Measurements from ENCODE around the gene CRBN.

DNA sequence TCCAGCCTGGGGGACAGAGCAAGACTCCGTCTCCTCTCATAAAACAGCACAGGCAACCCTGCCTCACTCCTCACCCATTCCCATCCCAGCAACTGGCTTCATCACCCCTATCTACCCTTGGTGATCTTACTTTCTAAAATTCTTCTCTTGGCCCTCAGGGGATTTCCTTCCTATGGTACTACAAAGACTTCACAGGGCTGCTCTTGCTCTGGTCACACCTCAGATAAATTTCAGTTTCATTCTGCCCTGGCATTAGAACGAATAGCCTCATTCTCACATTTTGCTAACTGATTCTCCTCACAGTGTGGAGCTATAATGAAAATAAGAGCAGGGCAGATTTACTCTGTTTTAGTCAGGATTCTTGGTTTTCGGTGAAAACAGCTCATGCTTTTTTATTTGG, 22.1 kb upstream of the CRBN start:
- TF ChIP-seq EZH2 (IDR thresholded peaks at IDR 0.05; ENCODE audit: borderline replicate concordance, low read depth, low read length, severe bottlenecking) (no peak), POLR2A (IDR thresholded peaks at IDR 0.05; ENCODE audit: low read depth, low read length) (no peak), POLR2AphosphoS5 (IDR thresholded peaks at IDR 0.05; ENCODE audit: insufficient read depth, low read depth, low read length) (no peak), GATA2 (IDR thresholded peaks at IDR 0.05; ENCODE audit: insufficient read depth, insufficient read length, low read depth, low read length) (no peak), MYC (IDR thresholded peaks at IDR 0.05; ENCODE audit: low read depth, low read length) (no peak)
- TF ChIP-seq, protein P1, sequence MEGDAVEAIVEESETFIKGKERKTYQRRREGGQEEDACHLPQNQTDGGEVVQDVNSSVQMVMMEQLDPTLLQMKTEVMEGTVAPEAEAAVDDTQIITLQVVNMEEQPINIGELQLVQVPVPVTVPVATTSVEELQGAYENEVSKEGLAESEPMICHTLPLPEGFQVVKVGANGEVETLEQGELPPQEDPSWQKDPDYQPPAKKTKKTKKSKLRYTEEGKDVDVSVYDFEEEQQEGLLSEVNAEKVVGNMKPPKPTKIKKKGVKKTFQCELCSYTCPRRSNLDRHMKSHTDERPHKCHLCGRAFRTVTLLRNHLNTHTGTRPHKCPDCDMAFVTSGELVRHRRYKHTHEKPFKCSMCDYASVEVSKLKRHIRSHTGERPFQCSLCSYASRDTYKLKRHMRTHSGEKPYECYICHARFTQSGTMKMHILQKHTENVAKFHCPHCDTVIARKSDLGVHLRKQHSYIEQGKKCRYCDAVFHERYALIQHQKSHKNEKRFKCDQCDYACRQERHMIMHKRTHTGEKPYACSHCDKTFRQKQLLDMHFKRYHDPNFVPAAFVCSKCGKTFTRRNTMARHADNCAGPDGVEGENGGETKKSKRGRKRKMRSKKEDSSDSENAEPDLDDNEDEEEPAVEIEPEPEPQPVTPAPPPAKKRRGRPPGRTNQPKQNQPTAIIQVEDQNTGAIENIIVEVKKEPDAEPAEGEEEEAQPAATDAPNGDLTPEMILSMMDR (IDR thresholded peaks at IDR 0.05; ENCODE audit: extremely low read depth in 1 of 2, insufficient read depth in 1 of 2, low read depth in 1 of 2, low read length in 2 of 2): no peak
- TF ChIP-seq, protein P2, sequence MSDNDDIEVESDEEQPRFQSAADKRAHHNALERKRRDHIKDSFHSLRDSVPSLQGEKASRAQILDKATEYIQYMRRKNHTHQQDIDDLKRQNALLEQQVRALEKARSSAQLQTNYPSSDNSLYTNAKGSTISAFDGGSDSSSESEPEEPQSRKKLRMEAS (IDR thresholded peaks at IDR 0.05; ENCODE audit: insufficient read depth, insufficient read length): no peak
